ENCODE data around the gene DCAF7.

DCAF7 gene

DNA sequence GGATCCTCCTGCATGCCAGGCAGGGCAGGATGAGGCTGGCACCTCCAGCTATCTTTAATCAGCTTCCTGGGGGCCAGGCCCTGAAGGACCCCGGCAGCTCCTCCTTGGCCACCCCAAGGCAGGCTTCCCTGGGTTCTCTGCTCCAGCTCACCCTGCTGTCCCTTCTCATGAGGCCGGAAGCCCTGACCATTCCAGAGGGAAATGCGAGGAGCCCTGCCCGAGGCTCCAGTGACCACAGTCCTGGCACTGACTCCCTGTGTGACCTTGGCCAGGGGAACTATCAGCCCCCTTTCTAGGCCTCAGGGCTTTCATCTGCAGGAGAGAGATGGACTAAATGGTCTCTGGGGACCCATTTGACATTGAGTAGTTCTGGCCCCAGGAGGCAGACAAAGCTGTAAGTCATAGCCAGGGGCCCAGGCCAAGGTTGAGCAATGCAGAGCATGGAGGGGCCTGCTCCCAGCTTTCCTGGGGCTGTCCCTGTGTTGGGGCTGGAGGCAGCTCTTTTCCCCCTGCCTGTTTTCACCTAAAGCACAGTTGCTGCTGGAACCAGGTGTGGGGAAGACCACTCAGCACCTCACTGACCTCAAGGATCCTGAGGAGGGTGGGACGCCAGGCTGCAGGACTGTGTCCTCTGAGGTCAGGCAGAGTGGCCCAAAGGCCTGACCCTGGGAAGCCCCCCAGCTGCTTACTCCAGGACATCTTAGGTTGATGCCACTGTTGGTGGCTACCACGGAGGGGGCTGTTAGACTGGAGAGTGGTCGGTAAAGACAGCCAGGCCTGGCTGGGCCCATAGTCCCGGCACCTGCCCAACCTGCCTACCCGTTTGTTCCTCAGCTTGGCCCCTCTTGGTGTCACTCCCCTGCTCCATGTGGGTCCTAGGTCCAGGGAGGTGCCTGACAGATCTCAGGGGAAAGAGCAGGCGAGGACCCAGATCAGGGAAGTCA lies 19.0 kb upstream of the DCAF7 start:
- H3K4me3 ChIP-seq (replicated peaks in 1 of 2; ENCODE audit: low read depth in 2 of 2, low read length in 2 of 2): no peak overlapping the region
- TF ChIP-seq, protein P1, sequence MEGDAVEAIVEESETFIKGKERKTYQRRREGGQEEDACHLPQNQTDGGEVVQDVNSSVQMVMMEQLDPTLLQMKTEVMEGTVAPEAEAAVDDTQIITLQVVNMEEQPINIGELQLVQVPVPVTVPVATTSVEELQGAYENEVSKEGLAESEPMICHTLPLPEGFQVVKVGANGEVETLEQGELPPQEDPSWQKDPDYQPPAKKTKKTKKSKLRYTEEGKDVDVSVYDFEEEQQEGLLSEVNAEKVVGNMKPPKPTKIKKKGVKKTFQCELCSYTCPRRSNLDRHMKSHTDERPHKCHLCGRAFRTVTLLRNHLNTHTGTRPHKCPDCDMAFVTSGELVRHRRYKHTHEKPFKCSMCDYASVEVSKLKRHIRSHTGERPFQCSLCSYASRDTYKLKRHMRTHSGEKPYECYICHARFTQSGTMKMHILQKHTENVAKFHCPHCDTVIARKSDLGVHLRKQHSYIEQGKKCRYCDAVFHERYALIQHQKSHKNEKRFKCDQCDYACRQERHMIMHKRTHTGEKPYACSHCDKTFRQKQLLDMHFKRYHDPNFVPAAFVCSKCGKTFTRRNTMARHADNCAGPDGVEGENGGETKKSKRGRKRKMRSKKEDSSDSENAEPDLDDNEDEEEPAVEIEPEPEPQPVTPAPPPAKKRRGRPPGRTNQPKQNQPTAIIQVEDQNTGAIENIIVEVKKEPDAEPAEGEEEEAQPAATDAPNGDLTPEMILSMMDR (IDR thresholded peaks at IDR 0.05; ENCODE audit: low read depth, low read length): no peak
- no peak for DNase-seq (ENCODE audit: low read depth in 2 of 2)

DNA sequence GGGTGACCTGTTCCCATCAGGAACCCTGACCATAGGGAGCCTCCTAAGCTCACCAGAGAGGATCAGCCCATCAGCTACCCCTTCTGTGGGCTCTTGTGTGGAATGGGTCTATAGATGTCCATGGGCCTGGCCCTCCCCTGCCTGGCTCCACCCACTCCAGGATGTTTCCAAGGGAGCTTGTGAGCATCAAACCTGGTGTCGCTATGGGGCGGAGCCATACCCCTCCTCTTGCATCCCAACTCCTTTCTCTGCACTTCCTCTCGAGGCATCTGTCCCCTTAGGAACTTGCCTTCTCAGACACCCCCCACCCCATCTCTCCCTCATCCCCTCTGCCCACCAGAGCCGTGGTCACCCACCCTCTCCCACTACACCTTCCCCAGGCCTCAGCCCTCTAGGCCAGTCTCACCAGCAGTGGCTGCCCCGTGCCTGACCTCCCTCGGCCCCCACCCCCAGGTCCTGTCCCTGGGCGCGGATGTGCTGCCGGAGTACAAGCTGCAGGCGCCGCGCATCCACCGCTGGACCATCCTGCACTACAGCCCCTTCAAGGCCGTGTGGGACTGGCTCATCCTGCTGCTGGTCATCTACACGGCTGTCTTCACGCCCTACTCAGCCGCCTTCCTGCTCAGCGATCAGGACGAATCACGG lies 16.7 kb upstream of the DCAF7 start:
- no peak overlapping the region for H3K4me3 ChIP-seq (replicated peaks in 1 of 2; ENCODE audit: low read depth in 2 of 2, low read length in 2 of 2)
- no peak for DNase-seq (ENCODE audit: low read depth in 2 of 2)

DNA sequence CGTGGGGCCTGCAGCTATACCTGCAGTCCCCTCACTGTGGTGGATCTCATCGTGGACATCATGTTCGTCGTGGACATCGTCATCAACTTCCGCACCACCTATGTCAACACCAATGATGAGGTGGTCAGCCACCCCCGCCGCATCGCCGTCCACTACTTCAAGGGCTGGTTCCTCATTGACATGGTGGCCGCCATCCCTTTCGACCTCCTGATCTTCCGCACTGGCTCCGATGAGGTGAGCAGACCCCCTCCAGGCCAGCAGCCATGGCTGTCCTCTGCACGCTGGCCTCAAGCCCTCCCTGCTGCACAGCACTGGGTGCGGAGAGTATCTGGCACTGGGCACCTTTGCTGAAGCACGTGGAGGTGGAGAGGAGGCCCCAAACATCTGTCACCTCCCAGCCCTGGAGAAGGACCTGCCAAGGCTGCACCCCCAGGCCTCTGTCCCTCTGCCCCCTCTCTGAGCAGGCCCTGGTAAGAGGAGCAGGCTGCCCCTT lies 16.2 kb upstream of the DCAF7 start:
- TF ChIP-seq, protein P1 (IDR thresholded peaks at IDR 0.05; ENCODE audit: low read depth, low read length): no peak
- no peak for DNase-seq (ENCODE audit: low read depth in 2 of 2)
- no peak overlapping the region for H3K4me3 ChIP-seq (replicated peaks in 1 of 2; ENCODE audit: low read depth in 2 of 2, low read length in 2 of 2)

More for the DNA sequence above, 16.7 kb upstream of the DCAF7 start:
- TF ChIP-seq, protein P1 (IDR thresholded peaks at IDR 0.05; ENCODE audit: low read depth, low read length): no peak

DNA sequence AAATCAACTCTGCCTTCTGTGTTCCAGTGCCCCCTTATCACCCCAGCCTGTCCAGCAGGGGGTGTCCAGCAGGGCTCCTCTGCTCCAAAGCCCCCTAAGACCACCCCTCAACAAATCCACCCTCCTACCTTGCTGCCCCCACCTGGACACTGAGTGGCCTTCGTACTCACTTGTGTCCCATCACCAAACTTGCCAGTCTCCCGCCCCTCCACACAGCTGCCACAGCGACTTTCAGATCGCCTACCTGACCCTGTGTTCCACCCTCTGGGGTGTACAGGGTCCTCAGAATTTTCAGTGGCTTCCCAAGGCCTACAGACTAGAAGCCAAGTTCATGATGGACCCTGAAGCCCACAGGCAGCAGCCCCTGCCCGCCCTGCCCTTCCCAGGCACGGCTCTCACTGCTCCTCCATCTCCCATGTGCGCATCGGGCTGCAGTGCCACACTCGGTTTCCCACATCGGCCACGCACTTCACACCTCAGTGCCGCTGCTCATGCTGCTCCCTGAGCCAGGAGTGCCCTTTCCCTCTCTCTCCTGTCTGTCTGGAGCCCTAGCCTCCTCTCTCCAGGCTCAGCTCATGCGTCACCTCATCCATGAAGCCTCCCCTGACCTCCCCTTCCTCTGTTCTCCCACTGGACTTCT lies 15.3 kb upstream of the DCAF7 start:
- TF ChIP-seq, protein P1 (IDR thresholded peaks at IDR 0.05; ENCODE audit: low read depth, low read length): no peak
- no peak overlapping the region for H3K4me3 ChIP-seq (replicated peaks in 1 of 2; ENCODE audit: low read depth in 2 of 2, low read length in 2 of 2)
- no peak for DNase-seq (ENCODE audit: low read depth in 2 of 2)

DNA sequence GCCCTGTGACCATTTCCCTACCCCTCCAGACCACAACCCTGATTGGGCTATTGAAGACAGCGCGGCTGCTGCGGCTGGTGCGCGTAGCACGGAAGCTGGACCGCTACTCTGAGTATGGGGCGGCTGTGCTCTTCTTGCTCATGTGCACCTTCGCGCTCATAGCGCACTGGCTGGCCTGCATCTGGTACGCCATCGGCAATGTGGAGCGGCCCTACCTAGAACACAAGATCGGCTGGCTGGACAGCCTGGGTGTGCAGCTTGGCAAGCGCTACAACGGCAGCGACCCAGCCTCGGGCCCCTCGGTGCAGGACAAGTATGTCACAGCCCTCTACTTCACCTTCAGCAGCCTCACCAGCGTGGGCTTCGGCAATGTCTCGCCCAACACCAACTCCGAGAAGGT lies 14.6 kb upstream of the DCAF7 start:
- no peak for DNase-seq (ENCODE audit: low read depth in 2 of 2)
- TF ChIP-seq, protein P1 (IDR thresholded peaks at IDR 0.05; ENCODE audit: low read depth, low read length): no peak
- no peak overlapping the region for H3K4me3 ChIP-seq (replicated peaks in 1 of 2; ENCODE audit: low read depth in 2 of 2, low read length in 2 of 2)

DNA sequence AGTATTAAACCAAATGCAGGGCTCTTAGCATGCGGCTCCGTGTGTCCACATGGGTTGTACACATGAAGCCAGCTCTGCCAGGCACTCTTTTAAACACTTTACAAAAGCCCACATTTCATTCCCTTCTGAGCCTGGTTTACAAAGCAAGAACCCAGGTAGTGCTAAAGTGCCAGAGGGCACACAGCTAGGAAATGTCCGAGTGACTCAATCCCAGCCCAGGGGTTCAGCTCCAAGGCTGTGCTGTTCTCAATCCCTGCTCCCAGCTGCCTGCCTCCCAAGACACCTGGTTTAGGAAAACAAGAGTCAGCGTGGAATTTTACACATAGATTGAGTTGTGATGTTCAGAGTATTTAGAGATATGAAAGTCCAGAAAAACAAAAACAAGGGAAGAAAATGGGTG lies 13.3 kb upstream of the DCAF7 start:
- no peak for DNase-seq (ENCODE audit: low read depth in 2 of 2)
- TF ChIP-seq, protein P1 (IDR thresholded peaks at IDR 0.05; ENCODE audit: low read depth, low read length): no peak
- no peak overlapping the region for H3K4me3 ChIP-seq (replicated peaks in 1 of 2; ENCODE audit: low read depth in 2 of 2, low read length in 2 of 2)
